ENCODE results near the gene ZFAND6. TPM values are rescaled to one million over a fixed set of nuclear protein-coding genes. Genes with fewer than 3 reads are reported as not detected.

Gene ZFAND6
- total RNA-seq, 4 donors from 2014 or later, result 75.9 to 154 (median 81.0) TPM

GRCh38 chr15:80163897-80164296 is 104.4 kb downstream of the ZFAND6 start:
- no peak for DNase-seq
- Histone ChIP-seq H3K4me1 (peaks cover 0 to 19% (median 12%) of the 10 kb centered on the region in 4 donors), H3K36me3 (peaks cover 0 to 13% (median 0%) of the 10 kb centered on the region in 3 donors), H3K27me3 (no peaks in the 10 kb centered on the region), H3K27ac (no peak overlapping the region), H3K4me3 (no peak overlapping the region), H3K9me3 (no peaks in the 10 kb centered on the region)
- TF ChIP-seq CTCF (IDR thresholded peaks at IDR 0.05) (no peak), POLR2A (IDR thresholded peaks at IDR 0.05) (no peak)

- no peaks in the 10 kb centered on the region for H3K9me3 ChIP-seq
- DNase-seq, result no peak
Measured at GRCh38 chr15:80167936-80168335, 108.5 kb downstream of the ZFAND6 start.

GRCh38 chr15:80168421-80168820 is 108.9 kb downstream of the ZFAND6 start:
- DNase-seq, result no peak
- Histone ChIP-seq H3K36me3 (peaks cover 0 to 3% (median 0%) of the 10 kb centered on the region in 3 donors), H3K27ac (no peak overlapping the region), H3K27me3 (no peaks in the 10 kb centered on the region), H3K9me3 (no peaks in the 10 kb centered on the region), H3K4me3 (no peak overlapping the region), H3K4me1 (no peaks in the 10 kb centered on the region)
- no peak for TF ChIP-seq POLR2A (IDR thresholded peaks at IDR 0.05)
- TF ChIP-seq CTCF (IDR thresholded peaks at IDR 0.05), result no peak

More at GRCh38 chr15:80167936-80168335, 108.5 kb downstream of the ZFAND6 start:
- no peaks in the 10 kb centered on the region for H3K4me1 ChIP-seq
- no peak overlapping the region for H3K4me3 ChIP-seq
- no peaks in the 10 kb centered on the region for H3K27me3 ChIP-seq
- TF ChIP-seq POLR2A (IDR thresholded peaks at IDR 0.05) (no peak), CTCF (IDR thresholded peaks at IDR 0.05) (no peak)
- H3K36me3 ChIP-seq, result peaks cover 0 to 6% (median 0%) of the 10 kb centered on the region in 3 donors
- no peak overlapping the region for H3K27ac ChIP-seq

GRCh38 chr15:80169768-80170357 is 110.4 kb downstream of the ZFAND6 start:
- H3K27me3 ChIP-seq, result no peaks in the 10 kb centered on the region
- no peak for TF ChIP-seq CTCF (IDR thresholded peaks at IDR 0.05)
- no peak for TF ChIP-seq POLR2A (IDR thresholded peaks at IDR 0.05)
- H3K36me3 ChIP-seq, result no peaks in the 10 kb centered on the region
- H3K9me3 ChIP-seq, result no peaks in the 10 kb centered on the region
- no peaks in the 10 kb centered on the region for H3K4me1 ChIP-seq
- no peak for DNase-seq
- no peak overlapping the region for H3K27ac ChIP-seq
- H3K4me3 ChIP-seq, result no peak overlapping the region

- H3K4me3 ChIP-seq, result no peak overlapping the region
- no peak for TF ChIP-seq POLR2A (IDR thresholded peaks at IDR 0.05)
- TF ChIP-seq CTCF (IDR thresholded peaks at IDR 0.05), result no peak
Measured at GRCh38 chr15:80170596-80170995, 111.1 kb downstream of the ZFAND6 start.

More at GRCh38 chr15:80170596-80170995, 111.1 kb downstream of the ZFAND6 start:
- H3K27ac ChIP-seq, result no peak overlapping the region
- no peaks in the 10 kb centered on the region for H3K27me3 ChIP-seq
- H3K4me1 ChIP-seq, result no peaks in the 10 kb centered on the region
- H3K36me3 ChIP-seq, result no peaks in the 10 kb centered on the region
- no peaks in the 10 kb centered on the region for H3K9me3 ChIP-seq
- DNase-seq, result no peak

Measured in Peyer's patch (tissue), 4 donors.